Chondrocyte (in vitro differentiated cells): ENCODE measurements around the gene TMEM129. TPM values are rescaled to one million over a fixed set of nuclear protein-coding genes. Genes with fewer than 3 reads are reported as not detected.
A peak's percentile ranks its signal among the peaks of the same experiment; 100 is the strongest.

Source experiments
- DNase-seq: peaks from one replicate; pipeline ENCODE4 v3.0.0; 2021; ENCODE audit warnings: mixed read lengths, low spot score
- H3K27ac Mint-ChIP-seq: one replicate; pipeline ENCODE4 v1.8.0; 2021; ENCODE audit warnings: mild to moderate bottlenecking, moderate library complexity, mixed read lengths; ENCODE audit not compliant: unreplicated experiment
- H3K27me3 Mint-ChIP-seq: 2 replicates; pipeline ENCODE4 v1.8.0; 2021; ENCODE audit warnings: low read depth, mixed read lengths
- H3K36me3 Mint-ChIP-seq: 2 replicates; pipeline ENCODE4 v1.8.0; 2021; ENCODE audit warnings: low read depth, mixed read lengths
- H3K4me1 Mint-ChIP-seq: 2 replicates; pipeline ENCODE4 v1.8.0; 2021; ENCODE audit warnings: low read depth, mild to moderate bottlenecking, mixed read lengths
- H3K4me3 Mint-ChIP-seq: one replicate; pipeline ENCODE4 v1.8.0; 2021; ENCODE audit warnings: mild to moderate bottlenecking, moderate library complexity, mixed read lengths; ENCODE audit not compliant: unreplicated experiment
- H3K9me3 Mint-ChIP-seq: 2 replicates; pipeline ENCODE4 v1.8.0; 2021; ENCODE audit warnings: low read depth, mixed read lengths
- CTCF ChIP-seq: fragments of 200-600 bp; sonication (generic); IDR thresholded peaks from 2 replicates; pipeline ENCODE4 v1.5.0; 2021; ENCODE audit warnings: antibody characterized with exemption, mild to moderate bottlenecking, moderate library complexity
- total RNA-seq: library from RNA; stranded (reverse); gene quantifications from 3 replicates; pipeline ENCODE4 v1.2.1, GENCODE V29; 2021

Gene TMEM129
- total RNA-seq, 1 donor from 2014 or later = 43.0 TPM

DNA sequence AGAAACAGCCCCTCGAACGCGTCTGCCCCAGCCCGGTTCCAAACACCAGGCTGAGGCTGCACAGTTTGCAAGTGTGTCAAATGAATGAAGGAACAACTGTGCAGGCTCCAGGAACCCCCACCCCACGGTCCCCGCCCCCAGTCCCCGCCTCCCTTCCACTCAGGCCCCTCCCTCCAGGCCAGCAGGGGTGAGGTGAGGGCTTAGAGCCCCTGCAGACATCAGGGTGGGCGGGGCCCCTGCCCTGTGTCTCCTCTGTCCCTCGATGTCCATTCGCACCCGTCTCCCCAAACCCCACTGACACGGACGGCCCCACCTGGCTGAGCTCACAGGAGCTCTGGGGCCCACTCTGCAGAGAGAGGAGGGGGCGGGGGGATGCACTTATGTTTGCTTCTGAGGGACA is 28.7 kb upstream of the TMEM129 start:
- H3K4me1 Mint-ChIP-seq = no peaks in the 10 kb centered on the region

DNA sequence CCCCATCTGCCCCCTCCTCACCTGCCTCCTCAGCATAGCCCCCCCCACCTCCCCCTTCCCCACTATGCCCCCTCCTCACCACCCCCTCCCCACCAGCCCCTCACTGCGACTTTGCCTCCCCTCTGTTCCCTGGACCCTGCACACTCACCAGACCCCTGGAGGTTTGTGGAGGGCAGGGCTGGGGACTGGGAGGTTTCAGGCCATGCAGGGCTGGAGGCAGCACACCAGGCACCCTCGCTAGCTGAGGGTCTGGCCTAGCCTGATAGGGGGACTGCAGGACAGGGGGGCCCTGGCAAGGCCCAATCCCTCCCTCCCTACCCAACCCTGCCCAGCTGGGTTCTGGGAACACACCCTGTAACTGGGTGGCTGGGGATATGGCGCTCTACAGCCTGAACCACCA is 28.2 kb upstream of the TMEM129 start:
- no peaks in the 10 kb centered on the region for H3K27me3 Mint-ChIP-seq
- no peak overlapping the region for H3K27ac Mint-ChIP-seq
- no peaks in the 10 kb centered on the region for H3K4me1 Mint-ChIP-seq
- no peaks in the 10 kb centered on the region for H3K36me3 Mint-ChIP-seq
- H3K9me3 Mint-ChIP-seq = no peaks in the 10 kb centered on the region
- no peak for DNase-seq
- TF ChIP-seq CTCF = no peak
- no peak overlapping the region for H3K4me3 Mint-ChIP-seq

More for the DNA sequence above, 28.7 kb upstream of the TMEM129 start:
- no peak overlapping the region for H3K4me3 Mint-ChIP-seq
- no peaks in the 10 kb centered on the region for H3K9me3 Mint-ChIP-seq
- DNase-seq = no peak
- H3K27ac Mint-ChIP-seq = no peak overlapping the region
- TF ChIP-seq CTCF = no peak
- H3K36me3 Mint-ChIP-seq = no peaks in the 10 kb centered on the region
- H3K27me3 Mint-ChIP-seq = no peaks in the 10 kb centered on the region

GRCh38 chr4:1748465-1748995 is 27.4 kb upstream of the TMEM129 start:
- DNase-seq = no peak
- H3K27ac Mint-ChIP-seq = no peak overlapping the region
- peak; percentile 94 for TF ChIP-seq CTCF
- H3K27me3 Mint-ChIP-seq = no peaks in the 10 kb centered on the region
- H3K9me3 Mint-ChIP-seq = no peaks in the 10 kb centered on the region
- no peak overlapping the region for H3K4me3 Mint-ChIP-seq
- no peaks in the 10 kb centered on the region for H3K4me1 Mint-ChIP-seq
- H3K36me3 Mint-ChIP-seq = no peaks in the 10 kb centered on the region

DNA sequence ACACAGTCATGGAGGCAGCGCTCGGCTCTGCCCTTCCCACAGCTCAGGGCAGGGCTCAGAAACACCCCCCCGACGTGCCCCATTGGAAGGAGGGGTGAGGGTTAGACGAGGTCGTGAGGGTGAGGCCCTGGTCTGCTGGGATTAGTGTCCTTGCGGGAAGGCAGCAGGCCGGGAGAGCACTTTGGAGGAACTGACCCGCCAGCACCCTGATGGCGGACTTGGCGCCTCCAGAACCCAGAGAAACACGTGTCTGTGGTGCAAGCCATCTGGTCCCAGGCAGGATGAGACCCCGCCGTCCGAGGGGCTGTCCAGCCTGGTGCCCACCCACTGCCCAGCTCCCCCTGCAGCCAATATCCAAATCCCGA is 26.5 kb upstream of the TMEM129 start:
- Mint-ChIP-seq H3K9me3 (no peaks in the 10 kb centered on the region), H3K27me3 (no peaks in the 10 kb centered on the region)
- DNase-seq = no peak

GRCh38 chr4:1746919-1747602 is 25.9 kb upstream of the TMEM129 start:
- Mint-ChIP-seq H3K36me3 (peaks cover 1% of the 10 kb centered on the region), H3K27me3 (no peaks in the 10 kb centered on the region), H3K9me3 (no peaks in the 10 kb centered on the region), H3K4me3 (no peak overlapping the region), H3K4me1 (no peaks in the 10 kb centered on the region), H3K27ac (no peak overlapping the region)
- no peak for TF ChIP-seq CTCF
- DNase-seq = no peak

More for the DNA sequence above, 26.5 kb upstream of the TMEM129 start:
- no peak overlapping the region for H3K4me3 Mint-ChIP-seq
- TF ChIP-seq CTCF = no peak
- peaks cover 1% of the 10 kb centered on the region for H3K36me3 Mint-ChIP-seq
- H3K4me1 Mint-ChIP-seq = no peaks in the 10 kb centered on the region
- no peak overlapping the region for H3K27ac Mint-ChIP-seq
